ENCODE data around the gene PCID2.
A peak's percentile ranks its signal among the peaks of the same experiment; 100 is the strongest.

Gene PCID2

DNA sequence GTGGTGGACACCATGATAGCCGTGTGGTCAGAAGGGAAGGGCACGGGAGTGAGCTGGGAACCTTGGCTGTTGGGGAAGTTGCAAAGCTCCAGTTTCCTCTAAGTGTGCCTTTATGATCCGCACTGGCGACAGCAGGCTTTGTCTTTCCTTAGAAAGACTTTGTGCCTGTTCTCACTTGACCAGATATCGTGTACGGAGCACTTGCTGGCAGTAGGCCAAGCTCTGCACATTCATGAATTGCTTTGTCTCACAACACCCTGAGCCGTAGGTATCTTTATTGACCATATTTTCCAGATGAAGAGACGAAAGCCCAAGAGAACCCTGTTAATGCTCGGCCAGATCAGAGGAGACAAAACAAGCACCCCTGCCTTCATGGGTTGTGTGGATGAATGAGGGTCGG, 16.0 kb upstream of the PCID2 start:
- no peak overlapping the region for H3K4me2 ChIP-seq (ENCODE audit: low read length)
- H2BK5ac ChIP-seq (ENCODE audit: low read depth, low read length, poor library complexity) = no peak overlapping the region
- H3K4me3 ChIP-seq (ENCODE audit: low read depth, low read length) = no peak overlapping the region
- no peak overlapping the region for H4K91ac ChIP-seq (ENCODE audit: low read depth, low read length)
- no peaks in the 10 kb centered on the region for H3K27me3 ChIP-seq (ENCODE audit: insufficient read depth, low read length)
- H3K9ac ChIP-seq (ENCODE audit: low read length) = no peak overlapping the region
- H2AFZ ChIP-seq (ENCODE audit: insufficient read depth, low read length, poor library complexity) = no peak overlapping the region
- H3K27ac ChIP-seq (ENCODE audit: low read depth, low read length) = no peak overlapping the region
- H3K4me1 ChIP-seq (ENCODE audit: control insufficient read depth in 1 of 2, insufficient read depth in 2 of 2, low read length in 2 of 2) = no peaks in the 10 kb centered on the region
- WGBS (ENCODE audit: extremely low coverage, insufficient coverage, insufficient read length) = no CpG with 5 or more reads among the region's 10 CpGs
- no peak overlapping the region for H2BK12ac ChIP-seq (ENCODE audit: low read length)
- no peaks in the 10 kb centered on the region for H3K79me1 ChIP-seq (ENCODE audit: low read length)
- no peaks in the 10 kb centered on the region for H3K9me3 ChIP-seq (ENCODE audit: insufficient read depth, low read depth, low read length)
- H2AK5ac ChIP-seq (ENCODE audit: low read length) = no peak overlapping the region
- H3K23ac ChIP-seq (ENCODE audit: low read length) = no peak overlapping the region
- H4K8ac ChIP-seq (ENCODE audit: low read depth, low read length) = no peak overlapping the region
- no peak for DNase-seq
- H3K14ac ChIP-seq (ENCODE audit: low read length) = no peak overlapping the region
- peaks cover 50 to 57% of the 10 kb centered on the region in 2 experiments for H3K36me3 ChIP-seq (ENCODE audit: control insufficient read depth in 1 of 2, insufficient read depth in 2 of 2, low read length in 2 of 2)
- no peak overlapping the region for H3K18ac ChIP-seq (ENCODE audit: low read length)
- H4K12ac ChIP-seq (ENCODE audit: low read depth, low read length) = no peak overlapping the region
- H3K4ac ChIP-seq (ENCODE audit: low read depth, low read length) = no peak overlapping the region
- H3K79me2 ChIP-seq (ENCODE audit: control insufficient read depth, insufficient read depth, low read length, poor library complexity) = peaks cover under 1% of the 10 kb centered on the region
- no peak overlapping the region for H2BK120ac ChIP-seq (ENCODE audit: insufficient read depth, low read length, poor library complexity)

DNA sequence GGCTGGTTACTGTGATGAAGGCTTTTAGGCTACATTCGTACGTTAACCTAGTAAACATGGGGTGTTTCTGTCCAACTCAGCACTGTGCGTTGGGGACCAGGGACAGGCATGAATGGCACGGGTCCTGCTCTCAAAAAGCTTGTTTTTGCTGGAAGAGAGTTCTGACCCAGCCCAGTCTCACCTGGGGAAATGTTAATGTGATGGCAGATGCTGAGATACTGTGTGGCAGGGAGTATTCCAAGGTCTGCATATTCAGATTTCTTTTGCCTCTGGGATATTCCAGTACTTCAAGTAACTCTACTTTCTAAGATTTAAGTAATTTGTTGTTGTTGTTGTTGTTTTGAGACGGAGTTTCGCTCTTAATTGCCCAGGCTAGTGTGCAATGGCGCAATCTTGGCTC, 14.6 kb upstream of the PCID2 start:
- DNase-seq = no peak
- Histone ChIP-seq H3K18ac (ENCODE audit: low read length) (no peak overlapping the region), H3K27ac (ENCODE audit: low read depth, low read length) (no peak overlapping the region), H3K14ac (ENCODE audit: low read length) (no peak overlapping the region), H3K79me2 (ENCODE audit: control insufficient read depth, insufficient read depth, low read length, poor library complexity) (peaks cover 5% of the 10 kb centered on the region), H3K4me1 (ENCODE audit: control insufficient read depth in 1 of 2, insufficient read depth in 2 of 2, low read length in 2 of 2) (no peaks in the 10 kb centered on the region), H2BK12ac (ENCODE audit: low read length) (no peak overlapping the region), H3K4me2 (ENCODE audit: low read length) (no peak overlapping the region), H4K12ac (ENCODE audit: low read depth, low read length) (no peak overlapping the region), H3K9ac (ENCODE audit: low read length) (no peak overlapping the region), H3K9me3 (ENCODE audit: insufficient read depth, low read depth, low read length) (no peaks in the 10 kb centered on the region), H4K91ac (ENCODE audit: low read depth, low read length) (no peak overlapping the region), H2BK120ac (ENCODE audit: insufficient read depth, low read length, poor library complexity) (no peak overlapping the region), H3K4me3 (ENCODE audit: low read depth, low read length) (no peak overlapping the region), H2AFZ (ENCODE audit: insufficient read depth, low read length, poor library complexity) (no peak overlapping the region), H3K36me3 (ENCODE audit: control insufficient read depth in 1 of 2, insufficient read depth in 2 of 2, low read length in 2 of 2) (peaks cover 47 to 53% of the 10 kb centered on the region in 2 experiments), H3K79me1 (ENCODE audit: low read length) (no peaks in the 10 kb centered on the region), H3K4ac (ENCODE audit: low read depth, low read length) (no peak overlapping the region), H4K8ac (ENCODE audit: low read depth, low read length) (no peak overlapping the region), H2AK5ac (ENCODE audit: low read length) (no peak overlapping the region), H2BK5ac (ENCODE audit: low read depth, low read length, poor library complexity) (no peak overlapping the region), H3K23ac (ENCODE audit: low read length) (no peak overlapping the region), H3K27me3 (ENCODE audit: insufficient read depth, low read length) (no peaks in the 10 kb centered on the region)
- no CpG with 5 or more reads among the region's 7 CpGs for WGBS (ENCODE audit: extremely low coverage, insufficient coverage, insufficient read length)

DNA sequence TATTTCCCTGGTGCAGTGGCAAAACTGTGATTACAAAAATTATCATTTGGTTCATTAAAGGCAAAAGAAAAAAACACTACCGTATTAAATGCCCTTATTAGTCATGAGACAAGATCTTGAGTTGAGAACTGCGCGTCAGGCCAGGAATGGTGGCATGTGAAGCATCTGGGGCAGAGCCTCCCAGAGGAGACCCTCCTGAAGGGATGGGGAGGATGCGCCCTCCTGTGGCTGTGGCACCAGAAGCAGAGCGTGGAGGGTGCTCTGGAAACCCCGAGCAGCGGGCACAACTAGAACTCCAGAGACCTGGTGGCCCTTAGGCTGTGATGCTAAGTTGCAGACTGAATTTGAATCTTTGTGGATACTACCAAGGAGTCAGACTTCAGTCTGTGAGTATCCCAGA, 12.4 kb upstream of the PCID2 start:
- no peak overlapping the region for H3K9ac ChIP-seq (ENCODE audit: low read length)
- H3K4me3 ChIP-seq (ENCODE audit: low read depth, low read length) = no peak overlapping the region
- H2BK5ac ChIP-seq (ENCODE audit: low read depth, low read length, poor library complexity) = no peak overlapping the region
- H4K8ac ChIP-seq (ENCODE audit: low read depth, low read length) = no peak overlapping the region
- no peaks in the 10 kb centered on the region for H3K27me3 ChIP-seq (ENCODE audit: insufficient read depth, low read length)
- no peak for DNase-seq
- peaks cover 3 to 6% of the 10 kb centered on the region in 2 experiments for H3K4me1 ChIP-seq (ENCODE audit: control insufficient read depth in 1 of 2, insufficient read depth in 2 of 2, low read length in 2 of 2)
- WGBS (ENCODE audit: extremely low coverage, insufficient coverage, insufficient read length) = no CpG with 5 or more reads among the region's 7 CpGs
- no peak overlapping the region for H3K4ac ChIP-seq (ENCODE audit: low read depth, low read length)
- H3K9me3 ChIP-seq (ENCODE audit: insufficient read depth, low read depth, low read length) = no peaks in the 10 kb centered on the region
- peaks cover 5% of the 10 kb centered on the region for H3K79me2 ChIP-seq (ENCODE audit: control insufficient read depth, insufficient read depth, low read length, poor library complexity)
- no peak overlapping the region for H3K4me2 ChIP-seq (ENCODE audit: low read length)
- H2BK120ac ChIP-seq (ENCODE audit: insufficient read depth, low read length, poor library complexity) = no peak overlapping the region
- no peak overlapping the region for H3K18ac ChIP-seq (ENCODE audit: low read length)
- peaks cover 41 to 45% of the 10 kb centered on the region in 2 experiments for H3K36me3 ChIP-seq (ENCODE audit: control insufficient read depth in 1 of 2, insufficient read depth in 2 of 2, low read length in 2 of 2)
- H3K27ac ChIP-seq (ENCODE audit: low read depth, low read length) = no peak overlapping the region
- no peak overlapping the region for H3K23ac ChIP-seq (ENCODE audit: low read length)
- H3K79me1 ChIP-seq (ENCODE audit: low read length) = no peaks in the 10 kb centered on the region
- H2AFZ ChIP-seq (ENCODE audit: insufficient read depth, low read length, poor library complexity) = no peak overlapping the region
- H4K91ac ChIP-seq (ENCODE audit: low read depth, low read length) = no peak overlapping the region
- no peak overlapping the region for H3K14ac ChIP-seq (ENCODE audit: low read length)
- no peak overlapping the region for H2BK12ac ChIP-seq (ENCODE audit: low read length)
- no peak overlapping the region for H4K12ac ChIP-seq (ENCODE audit: low read depth, low read length)
- H2AK5ac ChIP-seq (ENCODE audit: low read length) = no peak overlapping the region

DNA sequence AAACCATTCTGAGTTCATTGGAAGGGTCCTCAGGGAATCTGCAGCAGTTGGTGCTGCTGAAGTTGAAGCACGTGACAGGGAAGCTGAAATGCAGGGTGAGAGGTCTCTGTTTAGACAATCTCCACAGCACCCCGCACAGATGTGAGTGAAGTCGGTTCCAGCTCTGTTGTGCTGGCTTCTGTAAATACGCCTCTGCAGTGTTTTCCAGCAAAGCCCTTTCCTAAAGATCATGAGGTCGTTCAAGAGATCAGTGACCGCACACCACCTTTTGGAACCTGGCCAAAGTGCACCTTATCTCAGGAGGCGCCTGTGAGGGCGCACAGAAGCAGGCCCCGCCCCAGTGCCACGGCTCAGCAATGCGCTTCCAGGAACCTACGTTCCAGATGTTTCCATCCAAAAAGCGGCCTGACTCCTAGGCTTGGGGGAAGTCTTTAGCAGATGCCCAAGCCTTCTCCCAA, 11.7 kb upstream of the PCID2 start:
- no peak overlapping the region for H3K27ac ChIP-seq (ENCODE audit: low read depth, low read length)
- H3K4ac ChIP-seq (ENCODE audit: low read depth, low read length) = peak overlapping the region; percentile 25
- H3K4me2 ChIP-seq (ENCODE audit: low read length) = no peak overlapping the region
- H3K9ac ChIP-seq (ENCODE audit: low read length) = no peak overlapping the region
- peaks cover 4 to 9% of the 10 kb centered on the region in 2 experiments for H3K4me1 ChIP-seq (ENCODE audit: control insufficient read depth in 1 of 2, insufficient read depth in 2 of 2, low read length in 2 of 2)
- no peak overlapping the region for H2BK5ac ChIP-seq (ENCODE audit: low read depth, low read length, poor library complexity)
- no peak overlapping the region for H3K23ac ChIP-seq (ENCODE audit: low read length)
- no peak overlapping the region for H2AFZ ChIP-seq (ENCODE audit: insufficient read depth, low read length, poor library complexity)
- H3K79me1 ChIP-seq (ENCODE audit: low read length) = no peaks in the 10 kb centered on the region
- H2AK5ac ChIP-seq (ENCODE audit: low read length) = no peak overlapping the region
- H3K4me3 ChIP-seq (ENCODE audit: low read depth, low read length) = no peak overlapping the region
- H2BK12ac ChIP-seq (ENCODE audit: low read length) = no peak overlapping the region
- H4K91ac ChIP-seq (ENCODE audit: low read depth, low read length) = no peak overlapping the region
- no peak overlapping the region for H3K14ac ChIP-seq (ENCODE audit: low read length)
- WGBS (ENCODE audit: extremely low coverage, insufficient coverage, insufficient read length) = no CpG with 5 or more reads among the region's 13 CpGs
- DNase-seq = no peak
- peaks cover 2% of the 10 kb centered on the region for H3K9me3 ChIP-seq (ENCODE audit: insufficient read depth, low read depth, low read length)
- peaks cover 7% of the 10 kb centered on the region for H3K79me2 ChIP-seq (ENCODE audit: control insufficient read depth, insufficient read depth, low read length, poor library complexity)
- H2BK120ac ChIP-seq (ENCODE audit: insufficient read depth, low read length, poor library complexity) = no peak overlapping the region
- H3K27me3 ChIP-seq (ENCODE audit: insufficient read depth, low read length) = no peaks in the 10 kb centered on the region
- H4K12ac ChIP-seq (ENCODE audit: low read depth, low read length) = no peak overlapping the region
- no peak overlapping the region for H4K8ac ChIP-seq (ENCODE audit: low read depth, low read length)
- no peak overlapping the region for H3K18ac ChIP-seq (ENCODE audit: low read length)
- H3K36me3 ChIP-seq (ENCODE audit: control insufficient read depth in 1 of 2, insufficient read depth in 2 of 2, low read length in 2 of 2) = peaks cover 37 to 42% of the 10 kb centered on the region in 2 experiments

Measured in trophoblast cell (in vitro differentiated cells and primary cell).